ENCODE measurements around the gene SLC26A1. TPM values are rescaled to one million over a fixed set of nuclear protein-coding genes. Genes with fewer than 3 reads are reported as not detected.

The SLC26A1 gene
- total RNA-seq, 1 experiment from 2014 or later = 0.68 TPM

DNA sequence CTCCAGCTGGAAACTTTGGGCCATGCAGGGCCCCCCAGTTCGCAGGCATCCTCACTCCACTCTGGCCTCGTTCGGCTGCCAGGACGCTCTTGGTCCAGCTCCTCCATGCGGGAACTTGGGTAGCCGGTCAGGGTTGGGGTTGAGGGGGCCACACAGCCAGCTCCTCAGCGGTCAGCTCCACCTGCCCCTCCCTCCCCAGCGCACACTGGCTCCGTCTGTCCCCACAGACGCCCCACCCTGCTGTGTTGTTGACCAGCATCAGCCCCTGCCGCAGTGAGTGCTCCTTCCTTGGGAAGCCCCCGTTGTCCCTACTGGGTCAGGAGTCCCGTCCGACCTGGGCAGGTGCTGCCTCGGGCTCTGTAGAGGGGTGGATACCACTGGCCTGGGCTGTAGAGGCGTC is 24.0 kb upstream of the SLC26A1 start:
- Mint-ChIP-seq H3K27me3 (ENCODE audit: unreplicated experiment) (no peaks in the 10 kb centered on the region), H3K9me3 (ENCODE audit: low read depth, unreplicated experiment) (no peaks in the 10 kb centered on the region), H3K4me3 (ENCODE audit: low read depth, unreplicated experiment) (no peak overlapping the region), H3K4me1 (ENCODE audit: low read depth, unreplicated experiment) (no peaks in the 10 kb centered on the region), H3K27ac (ENCODE audit: unreplicated experiment) (no peak overlapping the region), H3K36me3 (ENCODE audit: insufficient read depth, unreplicated experiment) (peaks cover 16% of the 10 kb centered on the region)
- BruUV-seq (replicated peaks) = no TSS peak
- intact Hi-C loops (cut with micrococcal nuclease; ENCODE audit: unreplicated experiment) = no loop called here
- no peak for DNase-seq
- TF ChIP-seq, protein P1, sequence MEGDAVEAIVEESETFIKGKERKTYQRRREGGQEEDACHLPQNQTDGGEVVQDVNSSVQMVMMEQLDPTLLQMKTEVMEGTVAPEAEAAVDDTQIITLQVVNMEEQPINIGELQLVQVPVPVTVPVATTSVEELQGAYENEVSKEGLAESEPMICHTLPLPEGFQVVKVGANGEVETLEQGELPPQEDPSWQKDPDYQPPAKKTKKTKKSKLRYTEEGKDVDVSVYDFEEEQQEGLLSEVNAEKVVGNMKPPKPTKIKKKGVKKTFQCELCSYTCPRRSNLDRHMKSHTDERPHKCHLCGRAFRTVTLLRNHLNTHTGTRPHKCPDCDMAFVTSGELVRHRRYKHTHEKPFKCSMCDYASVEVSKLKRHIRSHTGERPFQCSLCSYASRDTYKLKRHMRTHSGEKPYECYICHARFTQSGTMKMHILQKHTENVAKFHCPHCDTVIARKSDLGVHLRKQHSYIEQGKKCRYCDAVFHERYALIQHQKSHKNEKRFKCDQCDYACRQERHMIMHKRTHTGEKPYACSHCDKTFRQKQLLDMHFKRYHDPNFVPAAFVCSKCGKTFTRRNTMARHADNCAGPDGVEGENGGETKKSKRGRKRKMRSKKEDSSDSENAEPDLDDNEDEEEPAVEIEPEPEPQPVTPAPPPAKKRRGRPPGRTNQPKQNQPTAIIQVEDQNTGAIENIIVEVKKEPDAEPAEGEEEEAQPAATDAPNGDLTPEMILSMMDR (IDR thresholded peaks at IDR 0.05; ENCODE audit: unreplicated experiment) = no peak
- CTCF ChIA-PET = no interaction called here

DNA sequence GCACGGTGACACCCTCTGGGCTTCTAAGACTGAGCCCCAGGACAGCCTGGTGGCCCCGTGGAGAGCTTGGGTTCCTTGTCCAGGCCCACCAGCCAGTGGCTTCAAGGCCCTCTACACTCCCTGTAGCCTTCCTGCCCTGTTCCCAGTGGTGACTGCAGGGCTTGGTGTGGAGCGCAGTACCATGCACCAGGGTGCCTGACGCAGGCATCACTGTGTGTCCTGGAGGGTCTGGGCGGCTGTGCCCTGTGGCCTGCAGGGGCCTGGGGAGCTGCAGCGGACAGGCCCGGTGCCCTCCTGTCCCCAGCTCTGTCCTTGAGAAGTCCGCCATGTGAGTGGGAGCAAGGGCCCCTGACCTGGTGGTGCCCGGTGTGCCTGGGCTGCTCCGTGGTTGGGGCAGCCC is 22.5 kb upstream of the SLC26A1 start:
- no peaks in the 10 kb centered on the region for H3K27me3 Mint-ChIP-seq (ENCODE audit: unreplicated experiment)
- no peak overlapping the region for H3K27ac Mint-ChIP-seq (ENCODE audit: unreplicated experiment)
- H3K36me3 Mint-ChIP-seq (ENCODE audit: insufficient read depth, unreplicated experiment) = peaks cover 24% of the 10 kb centered on the region
- CTCF ChIA-PET = no interaction called here
- DNase-seq = no peak
- intact Hi-C loops (cut with micrococcal nuclease; ENCODE audit: unreplicated experiment) = no loop called here
- BruUV-seq (replicated peaks) = no TSS peak
- H3K4me3 Mint-ChIP-seq (ENCODE audit: low read depth, unreplicated experiment) = no peak overlapping the region
- TF ChIP-seq, protein P1 (IDR thresholded peaks at IDR 0.05; ENCODE audit: unreplicated experiment) = no peak
- no peaks in the 10 kb centered on the region for H3K9me3 Mint-ChIP-seq (ENCODE audit: low read depth, unreplicated experiment)
- no peaks in the 10 kb centered on the region for H3K4me1 Mint-ChIP-seq (ENCODE audit: low read depth, unreplicated experiment)

DNA sequence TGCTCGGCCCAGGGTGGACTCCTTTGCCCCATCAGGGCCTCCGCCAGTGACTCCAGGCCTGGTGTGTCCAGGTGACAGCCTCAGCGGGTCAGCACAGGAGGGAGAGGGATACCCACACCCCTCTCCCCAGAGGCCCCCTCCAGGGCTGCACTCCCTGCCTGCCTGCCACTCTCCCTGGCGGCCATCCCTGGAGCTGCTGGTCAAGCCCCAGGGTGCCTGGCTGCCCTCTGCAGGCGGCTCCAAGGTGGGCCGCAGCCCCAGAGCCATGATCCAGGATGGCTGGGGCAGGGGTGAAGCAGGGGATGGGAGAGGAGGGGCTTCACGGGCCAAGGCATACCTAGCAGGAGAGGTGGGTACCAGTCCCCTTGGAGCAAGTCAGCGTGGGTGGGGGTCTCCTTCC is 22.0 kb upstream of the SLC26A1 start:
- Mint-ChIP-seq H3K36me3 (ENCODE audit: insufficient read depth, unreplicated experiment) (peaks cover 30% of the 10 kb centered on the region), H3K4me1 (ENCODE audit: low read depth, unreplicated experiment) (no peaks in the 10 kb centered on the region), H3K27me3 (ENCODE audit: unreplicated experiment) (no peaks in the 10 kb centered on the region), H3K4me3 (ENCODE audit: low read depth, unreplicated experiment) (no peak overlapping the region), H3K9me3 (ENCODE audit: low read depth, unreplicated experiment) (no peaks in the 10 kb centered on the region), H3K27ac (ENCODE audit: unreplicated experiment) (no peak overlapping the region)
- intact Hi-C loops (cut with micrococcal nuclease; ENCODE audit: unreplicated experiment) = no loop called here
- TF ChIP-seq, protein P1 (IDR thresholded peaks at IDR 0.05; ENCODE audit: unreplicated experiment) = no peak
- BruUV-seq (replicated peaks) = no TSS peak
- CTCF ChIA-PET = no interaction called here
- DNase-seq = no peak

DNA sequence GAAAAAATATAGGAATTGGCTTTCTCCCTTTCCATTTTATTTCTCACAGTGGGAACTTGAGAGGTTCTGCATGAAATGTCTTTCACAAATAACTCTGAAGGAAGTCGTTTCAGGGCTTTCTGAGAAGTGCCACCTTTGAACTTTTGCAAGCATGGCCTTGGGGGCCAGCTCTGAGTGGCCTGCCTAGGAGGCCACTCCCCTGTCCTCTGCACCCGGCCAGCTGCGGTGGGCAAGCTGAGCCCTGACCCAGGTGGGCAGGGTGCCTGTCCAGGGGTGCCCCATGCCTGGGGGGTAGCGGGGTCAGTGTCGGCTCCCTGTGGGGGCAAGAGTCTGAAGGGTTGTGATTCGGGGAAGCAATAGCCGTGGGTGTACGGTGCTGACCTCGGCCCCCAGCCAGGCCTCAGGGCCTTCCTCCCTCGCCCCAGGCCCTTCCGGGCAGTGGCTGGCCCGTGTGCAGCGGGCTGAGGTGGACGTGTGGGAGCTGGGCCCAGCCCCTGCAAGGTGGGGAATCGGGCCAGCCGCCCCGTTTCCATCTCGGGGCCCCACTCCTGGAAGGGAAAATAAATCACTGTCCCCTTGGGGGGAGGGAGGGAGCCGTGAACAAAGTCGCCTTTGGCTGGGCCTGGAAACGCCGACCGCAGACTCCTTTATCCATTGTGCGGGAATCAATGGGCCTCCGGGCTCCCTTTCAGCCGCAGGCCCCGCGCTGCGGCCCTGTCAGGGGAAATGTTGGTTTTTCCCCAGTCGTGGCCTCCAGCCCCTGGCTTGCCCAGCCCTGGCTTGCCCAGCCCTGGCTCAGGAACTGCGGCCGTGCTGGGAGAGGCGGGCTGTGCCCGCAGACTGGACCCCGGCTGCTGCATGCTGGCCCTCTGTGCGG is 21.3 kb upstream of the SLC26A1 start:
- Mint-ChIP-seq H3K27me3 (ENCODE audit: unreplicated experiment) (peaks cover 2% of the 10 kb centered on the region), H3K4me3 (ENCODE audit: low read depth, unreplicated experiment) (no peak overlapping the region), H3K9me3 (ENCODE audit: low read depth, unreplicated experiment) (no peaks in the 10 kb centered on the region), H3K4me1 (ENCODE audit: low read depth, unreplicated experiment) (no peaks in the 10 kb centered on the region), H3K27ac (ENCODE audit: unreplicated experiment) (no peak overlapping the region), H3K36me3 (ENCODE audit: insufficient read depth, unreplicated experiment) (peaks cover 35% of the 10 kb centered on the region)
- CTCF ChIA-PET = no interaction called here
- intact Hi-C loops (cut with micrococcal nuclease; ENCODE audit: unreplicated experiment) = no loop called here
- no TSS peak for BruUV-seq (replicated peaks)
- TF ChIP-seq, protein P1 (IDR thresholded peaks at IDR 0.05; ENCODE audit: unreplicated experiment) = no peak
- no peak for DNase-seq

Measured in Calu3 (cell line).